Keratinocyte (primary cell): ENCODE data around the gene KIDINS220.

Experiments used
- CTCF ChIP-seq, 3 experiments: IDR thresholded peaks in 1 of 3; conservative IDR thresholded peaks in 1 of 3; optimal IDR thresholded peaks in 1 of 3; 2 replicates in 2 of 3; 3 replicates in 1 of 3; pipeline versions ENCODE3 to v1.5.1; 2011; ENCODE audit warnings: low read length in 3 of 3, mild to moderate bottlenecking in 3 of 3, moderate library complexity in 2 of 3, control low read depth in 1 of 3, inconsistent platforms in 1 of 3; ENCODE audit not compliant: insufficient read depth in 2 of 3; ENCODE audit errors: extremely low read depth in 1 of 3
- EZH2 ChIP-seq: IDR thresholded peaks from one replicate; pipeline ENCODE4 v1.6.1; 2012; ENCODE audit warnings: inconsistent platforms, mild to moderate bottlenecking, low read length, moderate library complexity

- TF ChIP-seq CTCF (optimal IDR thresholded peaks at IDR 0.05 in 1 of 3, IDR thresholded peaks at IDR 0.05 in 1 of 3, conservative IDR thresholded peaks at IDR 0.05 in 1 of 3; ENCODE audit: extremely low read depth in 1 of 3, insufficient read depth in 2 of 3, low read length in 3 of 3) (no peak), EZH2 (no peak)
Measured at GRCh38 chr2:8697190-8697589, 140.2 kb downstream of the KIDINS220 start.
